ENCODE data around the gene TMEM184B.
A peak's percentile ranks its signal among the peaks of the same experiment; 100 is the strongest.
"Not testable (repeated sequence)": the region's sequence is repeated elsewhere in the genome, so short reads cannot be mapped to it uniquely, and the experiment has no call there.

The TMEM184B gene

GRCh38 chr22:38202437-38203089 is 70.2 kb downstream of the TMEM184B start:
- DNase-seq = peak; percentile 88 to 94 (median 89)

- DNase-seq = peak; percentile 99
Measured at GRCh38 chr22:38201711-38202436, 70.9 kb downstream of the TMEM184B start, which contains the start of gene MAFF. Gene MAFF (plus strand): TSS chr22:38201994. CDS start chr22:38213854, 11,860 bp downstream.

- no peak for DNase-seq
Measured at GRCh38 chr22:38201371-38201710, 71.5 kb downstream of the TMEM184B start.

- no peak for DNase-seq
Measured at GRCh38 chr22:38199826-38200559, 72.8 kb downstream of the TMEM184B start.

GRCh38 chr22:38196791-38197419 is 75.9 kb downstream of the TMEM184B start:
- DNase-seq = no peak

- peak; percentile 62 to 82 (median 78) for DNase-seq
Measured at GRCh38 chr22:38193580-38193979, 79.2 kb downstream of the TMEM184B start.

- DNase-seq = no peak
Measured at GRCh38 chr22:38192475-38192863, 80.3 kb downstream of the TMEM184B start.

- DNase-seq = no peak
Measured at GRCh38 chr22:38191731-38192474, 80.9 kb downstream of the TMEM184B start.

GRCh38 chr22:38191055-38191454 is 81.8 kb downstream of the TMEM184B start:
- DNase-seq = no peak

- DNase-seq = no peak
Measured at GRCh38 chr22:38190581-38190980, 82.2 kb downstream of the TMEM184B start.

- DNase-seq = no peak
Measured at GRCh38 chr22:38189104-38189503, 83.7 kb downstream of the TMEM184B start.

- peak in 2 of 3 donors; percentile 44 to 49 for DNase-seq
Measured at GRCh38 chr22:38187413-38188212, 85.2 kb downstream of the TMEM184B start.

GRCh38 chr22:38186429-38186828 is 86.4 kb downstream of the TMEM184B start:
- DNase-seq = no peak

GRCh38 chr22:38184788-38185187 is 88.0 kb downstream of the TMEM184B start:
- no peak for DNase-seq

GRCh38 chr22:38181453-38182200 is 91.2 kb downstream of the TMEM184B start, which contains the start of gene PLA2G6:
Gene PLA2G6 (minus strand): TSS chr22:38181830. CDS start chr22:38169426, 12,404 bp downstream.
- peak; percentile 100 for DNase-seq

GRCh38 chr22:38180841-38181452 is 91.9 kb downstream of the TMEM184B start:
- peak; percentile 77 to 91 (median 78) for DNase-seq

GRCh38 chr22:38178605-38178937 is 94.2 kb downstream of the TMEM184B start:
- not testable (repeated sequence) for DNase-seq

GRCh38 chr22:38177926-38178604 is 94.7 kb downstream of the TMEM184B start:
- peak; percentile 28 to 47 (median 29) for DNase-seq

GRCh38 chr22:38177571-38177925 is 95.3 kb downstream of the TMEM184B start:
- DNase-seq = not testable (repeated sequence)

GRCh38 chr22:38177044-38177443 is 95.8 kb downstream of the TMEM184B start:
- peak in 1 of 3 donors; percentile 23 for DNase-seq

All from suppressor macrophage treated with lipopolysaccharide for 1 hour (primary cell).